Measurements from ENCODE around the gene ZNF816.

DNA sequence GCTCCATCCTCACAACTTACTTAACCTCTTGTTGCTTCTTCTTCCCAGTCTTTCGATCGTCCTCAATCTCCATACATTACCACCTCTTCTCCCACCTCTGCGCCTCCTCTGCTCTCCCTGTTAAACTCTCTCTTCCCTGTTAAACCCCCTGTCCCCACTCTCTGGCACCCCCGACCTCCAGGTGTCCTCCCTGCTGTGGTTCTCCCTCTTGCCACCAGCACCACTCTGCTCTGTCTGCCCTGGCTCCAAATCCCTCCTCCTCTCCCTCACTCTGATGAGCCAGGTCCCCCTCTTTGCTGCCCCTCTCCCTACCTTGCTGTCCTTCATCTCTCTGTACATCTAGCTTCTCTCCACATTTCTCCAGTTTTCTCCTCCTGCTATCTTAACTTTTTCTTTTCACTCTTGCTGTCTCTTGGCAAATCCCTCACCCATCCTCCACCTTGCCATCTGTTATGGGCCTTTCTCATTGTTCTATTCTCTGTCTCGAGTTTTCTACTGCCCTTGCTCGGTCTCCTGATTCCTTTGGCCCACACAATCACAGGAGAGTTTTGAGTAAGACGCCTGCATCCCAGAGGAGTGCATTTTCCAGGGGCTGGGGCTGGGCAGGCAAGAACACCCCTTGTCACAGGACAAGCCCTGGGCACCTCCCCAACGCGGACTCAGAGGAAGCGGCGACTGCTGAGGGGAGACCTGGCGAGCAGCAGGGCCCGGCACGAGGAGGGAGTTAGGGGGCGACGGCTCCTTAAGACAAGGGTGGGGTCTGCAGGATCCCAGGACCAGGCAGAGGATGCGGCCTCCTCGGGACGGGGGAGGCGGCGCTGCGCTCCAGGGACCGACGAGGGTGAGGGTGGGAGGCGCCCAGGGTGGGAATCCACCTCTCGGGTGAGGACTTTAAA, 29.7 kb upstream of the ZNF816 start:
- TF ChIP-seq, protein P1, sequence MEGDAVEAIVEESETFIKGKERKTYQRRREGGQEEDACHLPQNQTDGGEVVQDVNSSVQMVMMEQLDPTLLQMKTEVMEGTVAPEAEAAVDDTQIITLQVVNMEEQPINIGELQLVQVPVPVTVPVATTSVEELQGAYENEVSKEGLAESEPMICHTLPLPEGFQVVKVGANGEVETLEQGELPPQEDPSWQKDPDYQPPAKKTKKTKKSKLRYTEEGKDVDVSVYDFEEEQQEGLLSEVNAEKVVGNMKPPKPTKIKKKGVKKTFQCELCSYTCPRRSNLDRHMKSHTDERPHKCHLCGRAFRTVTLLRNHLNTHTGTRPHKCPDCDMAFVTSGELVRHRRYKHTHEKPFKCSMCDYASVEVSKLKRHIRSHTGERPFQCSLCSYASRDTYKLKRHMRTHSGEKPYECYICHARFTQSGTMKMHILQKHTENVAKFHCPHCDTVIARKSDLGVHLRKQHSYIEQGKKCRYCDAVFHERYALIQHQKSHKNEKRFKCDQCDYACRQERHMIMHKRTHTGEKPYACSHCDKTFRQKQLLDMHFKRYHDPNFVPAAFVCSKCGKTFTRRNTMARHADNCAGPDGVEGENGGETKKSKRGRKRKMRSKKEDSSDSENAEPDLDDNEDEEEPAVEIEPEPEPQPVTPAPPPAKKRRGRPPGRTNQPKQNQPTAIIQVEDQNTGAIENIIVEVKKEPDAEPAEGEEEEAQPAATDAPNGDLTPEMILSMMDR (conservative IDR thresholded peaks at IDR 0.05): no peak
- TF ChIP-seq ZFX (IDR thresholded peaks at IDR 0.05): no peak
